ENCODE results near the gene TRAF3IP1.

Gene TRAF3IP1

DNA sequence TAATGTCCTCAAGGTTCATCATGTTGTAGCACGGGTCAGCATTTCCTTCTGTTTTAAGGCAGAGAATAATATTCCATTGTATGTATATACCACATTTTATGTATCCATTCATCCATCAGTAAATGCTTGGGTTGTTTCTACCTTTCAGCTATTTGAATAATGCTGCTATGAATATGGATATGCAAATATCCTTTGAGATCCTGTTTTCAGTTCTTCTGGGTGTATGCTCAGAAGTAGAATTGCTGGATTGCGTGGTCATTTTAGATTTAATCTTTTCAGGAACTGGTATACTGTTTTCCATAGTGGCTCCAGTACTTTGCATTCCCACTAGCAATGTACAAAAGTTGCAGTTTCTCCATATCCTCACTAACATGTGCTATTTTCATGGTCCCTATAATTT lies 93.0 kb downstream of the TRAF3IP1 start:
- no peak for DNase-seq

DNA sequence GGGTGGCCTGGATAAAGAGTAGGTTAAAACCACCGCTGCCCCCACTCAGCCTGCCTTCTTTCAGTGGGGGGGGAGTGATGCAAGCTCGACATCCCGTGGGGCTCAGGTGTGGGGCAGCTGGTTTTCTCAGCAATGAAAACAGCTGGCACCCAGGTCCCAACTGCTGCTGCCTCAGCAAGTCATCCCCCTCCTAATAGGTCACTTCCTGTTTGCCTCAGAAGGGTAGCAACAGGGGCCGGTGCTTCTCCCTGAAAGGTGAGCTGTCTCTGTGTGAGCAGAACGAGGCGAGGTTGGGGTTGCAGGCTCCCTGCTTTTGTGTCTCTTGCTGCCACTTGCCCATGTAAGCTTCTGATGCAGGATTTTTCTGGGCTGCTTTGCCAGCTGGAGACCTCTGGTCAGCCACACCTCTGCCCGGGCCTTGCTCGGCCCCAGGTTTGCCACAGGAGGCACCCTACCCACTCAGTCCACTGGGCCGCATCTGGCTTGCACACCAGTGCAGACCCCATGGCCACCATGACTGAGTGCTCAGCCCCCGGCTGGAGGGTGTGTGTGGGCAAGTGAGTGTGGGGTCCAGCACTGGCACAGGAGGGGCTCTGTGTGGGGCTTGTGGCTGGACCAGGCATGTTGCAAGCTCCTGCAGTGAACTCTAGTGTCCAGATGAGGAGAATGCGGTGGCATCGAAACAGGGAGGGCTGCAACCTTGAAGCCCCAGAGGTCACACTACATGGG lies 94.9 kb downstream of the TRAF3IP1 start:
- DNase-seq = no peak

DNA sequence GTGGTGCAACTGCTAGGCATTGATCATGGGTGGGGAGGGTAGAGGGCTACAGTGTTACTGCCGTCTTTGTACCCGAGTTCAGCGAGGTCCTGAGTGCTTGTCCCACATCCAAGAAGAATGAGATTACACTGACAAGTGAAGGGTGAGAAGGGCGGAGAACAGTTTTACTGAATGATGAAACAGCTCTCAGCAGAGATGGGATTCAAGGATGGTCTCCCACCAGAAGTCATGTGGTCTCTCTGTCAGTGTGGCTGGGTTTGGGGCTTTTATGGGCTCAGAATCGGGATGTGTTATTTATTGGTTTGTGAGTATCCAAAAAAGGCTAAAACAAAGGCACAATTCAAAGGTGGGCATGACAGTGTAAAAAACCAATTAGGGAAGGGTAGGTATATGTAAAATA lies 95.6 kb downstream of the TRAF3IP1 start:
- no peak for DNase-seq

DNA sequence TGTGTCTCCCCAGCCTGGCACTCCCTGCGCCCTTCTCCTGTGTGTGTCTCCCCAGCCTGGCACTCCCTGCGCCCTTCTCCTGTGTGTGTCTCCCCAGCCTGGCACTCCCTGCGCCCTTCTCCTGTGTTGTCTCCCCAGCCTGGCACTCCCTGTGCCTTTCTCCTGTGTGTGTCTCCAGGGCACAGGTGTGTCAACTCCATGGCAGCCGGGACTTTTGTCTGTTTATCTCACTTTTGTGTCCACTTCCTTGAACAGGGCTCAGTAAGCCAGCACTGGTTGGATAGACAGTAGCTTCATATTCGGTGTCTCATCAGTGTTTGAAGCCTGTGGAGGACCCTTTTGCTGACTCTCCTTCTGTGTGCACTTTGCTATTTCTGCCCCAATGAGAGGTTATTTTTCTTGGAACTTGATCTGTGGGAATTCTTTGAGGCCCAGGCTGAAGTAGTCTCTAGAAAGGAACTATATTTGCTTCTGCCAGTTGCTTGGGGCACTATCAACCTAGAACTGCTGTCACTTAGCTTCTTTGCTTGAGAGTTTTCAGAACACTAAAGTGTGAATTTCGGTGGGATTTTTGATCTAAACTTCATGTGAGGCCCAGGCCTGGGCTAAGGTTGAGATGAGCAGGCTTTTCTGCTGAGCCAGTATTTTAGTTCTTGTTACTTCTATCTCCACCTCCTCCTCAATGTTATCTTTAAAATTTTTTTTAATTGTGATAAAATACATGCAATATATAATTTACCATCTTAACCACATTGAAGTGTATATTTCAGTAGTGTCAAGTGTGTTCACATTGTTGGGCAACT lies 98.1 kb downstream of the TRAF3IP1 start:
- no peak for DNase-seq

DNA sequence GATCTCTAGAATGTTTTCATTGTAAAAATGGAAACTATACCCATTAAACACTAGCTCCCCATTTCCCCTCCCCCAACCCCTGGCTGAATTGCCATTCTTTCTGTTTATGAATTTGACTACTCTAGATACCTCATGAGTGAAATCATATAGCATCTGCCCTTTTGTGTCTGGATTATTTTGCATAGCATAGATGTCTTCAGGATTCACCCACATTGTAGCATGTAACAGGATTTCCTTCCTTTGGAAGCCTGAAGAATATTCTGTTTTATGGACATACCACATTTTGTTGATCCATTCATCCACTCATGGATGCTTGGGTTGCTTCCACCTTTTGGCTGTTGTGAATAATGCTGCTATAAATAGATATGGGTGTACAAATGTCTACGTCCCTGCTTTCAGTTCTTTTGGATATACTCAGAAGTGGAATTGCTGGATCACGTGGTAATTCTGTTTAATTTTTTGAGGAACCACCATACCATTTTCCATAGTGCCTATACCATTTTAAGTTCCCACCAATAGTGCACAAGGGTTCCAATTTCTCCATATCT lies 98.8 kb downstream of the TRAF3IP1 start:
- DNase-seq = no peak

DNA sequence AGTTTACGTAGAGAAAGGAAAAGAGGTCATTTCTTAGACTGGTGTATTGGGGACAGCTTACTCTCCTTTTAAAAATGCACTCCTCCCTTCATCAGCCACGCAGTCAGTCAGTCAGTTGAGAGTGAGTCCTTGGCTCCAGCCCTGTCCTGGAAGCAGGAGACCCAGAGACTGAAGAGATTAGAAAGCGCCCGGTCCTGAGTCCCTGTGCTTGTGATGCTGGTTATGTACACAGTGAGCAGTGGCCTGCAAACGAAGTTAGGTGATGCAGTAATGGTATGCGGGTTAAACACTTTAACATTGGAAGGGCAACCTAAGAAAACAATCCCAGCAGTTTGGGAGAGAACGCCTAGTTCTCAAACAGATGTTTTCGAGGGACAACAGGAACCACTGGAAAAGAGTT lies 100.1 kb downstream of the TRAF3IP1 start:
- DNase-seq = no peak

DNA sequence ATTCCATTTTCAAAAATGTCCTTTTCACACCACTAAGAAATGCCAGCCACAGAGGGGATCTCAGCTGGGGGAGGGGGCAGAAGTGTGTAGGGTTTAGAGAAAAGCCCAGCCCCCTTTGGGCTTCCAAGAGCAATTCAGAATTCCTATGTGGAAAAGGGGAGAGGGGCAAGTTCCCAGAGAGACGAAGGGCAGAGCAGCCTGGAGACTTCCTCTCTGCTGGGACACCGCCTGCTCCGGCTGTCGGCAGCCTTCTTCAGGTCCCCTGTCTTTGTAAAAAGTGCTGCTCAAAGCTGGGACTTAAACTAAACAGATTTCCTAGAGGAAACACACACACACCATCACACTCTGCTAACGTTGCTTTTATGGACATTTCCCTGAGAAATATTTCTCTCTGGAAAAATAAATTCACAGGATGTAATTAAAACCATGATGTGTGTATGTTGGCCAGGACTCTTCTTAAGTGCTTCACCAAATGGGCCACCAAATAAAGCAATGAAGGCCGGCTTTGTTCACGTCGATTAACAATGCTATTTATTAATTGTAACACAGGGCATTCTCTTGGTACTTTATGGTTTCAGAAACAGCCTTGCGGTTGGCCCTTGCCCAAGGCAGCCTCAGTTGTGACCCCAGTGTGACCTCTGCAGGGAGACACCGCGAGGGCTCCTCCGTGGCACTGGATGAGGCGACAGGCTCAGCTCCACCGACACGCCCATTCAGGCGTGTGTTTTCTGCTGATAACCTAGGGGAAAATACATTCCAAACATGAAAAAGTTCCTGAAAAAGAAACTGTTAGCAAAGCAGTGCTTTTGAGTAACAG lies 100.8 kb downstream of the TRAF3IP1 start:
- no peak for DNase-seq

DNA sequence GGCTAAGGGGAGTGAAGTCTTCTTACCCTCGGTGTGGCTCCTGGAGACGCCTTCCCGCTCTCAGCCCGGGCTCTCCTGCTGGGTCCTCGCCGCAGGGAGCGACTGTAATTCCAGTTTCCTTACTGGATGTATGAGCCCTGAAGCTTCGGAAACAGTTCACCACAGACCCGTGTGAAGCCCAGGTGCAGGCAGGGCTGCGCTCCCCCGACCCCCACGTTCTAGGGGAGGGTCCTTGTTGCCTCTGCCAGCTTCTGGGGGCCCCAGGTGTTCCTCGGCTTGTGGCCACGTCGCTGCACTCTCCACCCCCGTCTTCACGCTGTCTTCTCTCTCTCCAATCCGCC lies 101.3 kb downstream of the TRAF3IP1 start:
- no peak for DNase-seq

DNA sequence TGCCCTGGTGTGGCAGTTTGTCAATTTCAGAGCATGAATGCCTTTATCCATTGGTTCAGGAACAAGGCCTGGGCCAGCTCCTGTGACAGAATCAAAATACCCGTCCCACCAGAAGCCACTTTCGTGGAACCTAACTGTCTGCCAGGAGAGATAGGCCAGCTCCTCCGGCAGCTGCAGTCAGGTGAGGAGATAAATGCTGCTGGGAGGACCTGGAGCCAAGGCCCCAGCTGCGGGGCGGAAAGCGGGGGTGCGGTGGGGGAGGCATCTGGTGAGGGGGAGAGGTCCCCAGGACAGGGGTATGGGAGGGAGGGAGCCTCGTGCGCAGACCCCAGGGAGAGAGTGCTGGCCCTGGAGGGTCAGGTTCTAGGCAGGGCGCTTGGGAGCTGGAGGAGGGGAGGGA lies 102.0 kb downstream of the TRAF3IP1 start:
- no peak for DNase-seq

DNA sequence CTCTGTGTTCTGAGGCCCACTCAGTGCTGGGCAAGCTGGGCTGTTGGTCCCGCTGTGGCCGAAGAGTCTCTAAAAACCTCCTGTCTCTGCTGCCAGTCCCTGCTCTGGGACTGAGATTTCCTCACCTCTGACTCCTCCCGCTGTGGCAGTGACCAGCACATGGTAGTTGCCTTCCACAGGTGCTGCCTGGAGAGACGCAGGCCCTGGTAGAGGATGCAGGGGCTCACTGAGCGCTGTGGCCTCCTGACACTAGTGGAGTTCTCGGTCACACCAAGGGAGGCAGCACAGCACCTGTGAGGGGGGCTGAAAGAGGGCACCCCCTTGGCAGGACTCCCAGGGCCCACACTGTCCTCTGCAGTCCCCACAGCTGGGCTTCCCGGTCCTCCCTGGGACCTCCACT lies 102.6 kb downstream of the TRAF3IP1 start:
- no peak for DNase-seq

DNA sequence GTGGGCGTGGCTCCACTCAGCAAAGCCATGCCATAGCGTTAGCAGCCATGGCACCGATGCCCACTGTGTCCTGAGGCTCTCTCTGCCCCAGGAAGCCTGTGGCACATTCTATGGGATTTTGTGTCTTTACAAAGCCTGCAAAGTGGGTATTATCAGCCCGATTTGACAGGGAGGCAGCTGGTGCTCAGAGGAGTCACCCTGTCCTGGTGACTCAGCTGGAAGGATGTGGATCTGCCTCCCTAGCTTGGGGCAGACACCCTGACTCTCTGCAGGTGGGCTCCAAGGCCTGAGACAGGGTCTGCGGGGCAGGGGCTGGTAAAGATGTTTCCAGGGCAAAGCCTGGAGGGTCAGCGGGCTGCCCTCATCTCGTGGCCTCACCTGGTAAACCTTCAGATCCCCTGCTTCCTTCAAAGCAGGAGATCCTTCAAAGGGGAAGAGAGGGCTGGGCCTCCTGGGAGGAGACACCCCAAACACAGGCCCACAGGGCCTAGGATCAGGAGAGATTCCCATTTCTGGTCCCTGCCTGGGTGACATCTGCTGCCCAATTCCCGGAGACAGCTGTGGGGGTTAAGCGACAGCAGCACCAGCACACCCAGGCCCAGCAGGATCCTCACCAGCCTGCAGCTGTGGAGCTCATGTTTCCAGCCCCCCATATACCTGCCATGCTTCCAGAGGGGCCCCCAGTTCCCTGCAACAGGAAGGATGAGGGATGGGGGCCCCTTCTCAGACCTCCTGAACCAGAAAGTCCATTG lies 103.4 kb downstream of the TRAF3IP1 start:
- DNase-seq = no peak

DNA sequence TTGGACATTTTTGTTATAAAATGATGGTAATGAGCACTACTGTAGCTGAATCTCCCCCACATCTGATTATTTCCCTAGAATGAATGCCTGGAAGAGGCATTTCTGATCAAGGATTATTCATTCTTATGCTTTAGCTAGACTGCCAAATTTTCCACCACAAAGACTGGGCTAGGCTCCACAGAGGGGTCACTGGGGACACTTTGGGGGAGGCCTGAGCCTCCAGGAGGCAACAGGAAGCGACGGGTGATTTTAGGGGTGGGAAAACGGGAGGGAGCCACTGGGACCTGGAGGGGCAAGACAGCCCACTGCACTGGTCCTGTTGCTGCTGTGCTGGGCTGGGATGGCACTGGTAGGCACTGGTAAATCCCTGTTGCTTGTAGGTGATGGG lies 104.0 kb downstream of the TRAF3IP1 start:
- DNase-seq = no peak

DNA sequence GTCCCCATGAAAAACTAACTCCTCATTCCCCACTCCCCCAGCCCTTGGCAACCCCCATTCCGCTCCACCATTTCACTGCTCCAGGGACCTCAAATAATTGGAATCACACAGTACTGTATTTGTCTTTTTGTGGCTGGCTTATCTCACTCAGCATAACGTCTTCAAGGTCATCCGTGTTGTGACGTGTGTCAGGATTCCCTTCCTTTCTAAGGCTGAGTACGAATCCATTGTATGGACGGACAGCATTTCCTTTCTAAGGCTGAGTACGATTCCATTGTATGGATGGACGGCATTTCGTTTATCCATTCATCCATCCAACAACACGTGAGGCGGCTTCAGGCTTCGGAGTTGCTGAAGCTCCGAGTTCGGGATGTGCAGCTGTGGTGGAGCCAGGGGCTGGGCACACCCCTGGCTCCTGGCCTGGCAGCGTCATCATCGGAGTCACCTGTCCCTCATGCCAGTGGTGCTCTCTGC lies 105.2 kb downstream of the TRAF3IP1 start:
- no peak for DNase-seq

DNA sequence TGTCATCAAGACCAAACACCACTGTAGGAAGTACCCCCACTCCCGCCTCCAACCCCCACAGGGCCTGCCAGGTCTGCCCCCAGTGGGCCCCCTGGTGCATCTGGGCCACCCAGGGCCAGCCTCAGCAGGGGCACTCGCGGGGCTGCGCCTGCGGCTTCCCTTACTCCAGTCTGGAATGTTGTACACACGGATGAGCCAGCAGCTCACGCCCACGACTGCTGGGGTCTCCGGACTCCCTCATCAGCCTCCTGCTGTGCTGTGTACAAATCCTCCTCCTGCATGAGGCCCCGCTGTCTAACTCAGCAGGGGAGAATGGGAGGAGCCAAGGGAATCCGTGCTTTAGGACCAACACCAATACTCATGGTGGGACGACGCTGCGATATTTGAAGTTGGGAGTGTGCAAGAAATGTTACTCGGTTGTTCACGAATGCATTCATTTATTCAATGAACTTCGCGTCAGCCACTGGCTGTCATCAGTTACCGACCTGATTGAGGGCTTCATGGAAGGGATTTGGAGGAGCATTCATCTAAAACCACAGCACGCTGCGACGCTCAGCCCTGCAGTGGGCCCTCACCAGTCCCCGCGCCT lies 105.8 kb downstream of the TRAF3IP1 start:
- no peak for DNase-seq

DNA sequence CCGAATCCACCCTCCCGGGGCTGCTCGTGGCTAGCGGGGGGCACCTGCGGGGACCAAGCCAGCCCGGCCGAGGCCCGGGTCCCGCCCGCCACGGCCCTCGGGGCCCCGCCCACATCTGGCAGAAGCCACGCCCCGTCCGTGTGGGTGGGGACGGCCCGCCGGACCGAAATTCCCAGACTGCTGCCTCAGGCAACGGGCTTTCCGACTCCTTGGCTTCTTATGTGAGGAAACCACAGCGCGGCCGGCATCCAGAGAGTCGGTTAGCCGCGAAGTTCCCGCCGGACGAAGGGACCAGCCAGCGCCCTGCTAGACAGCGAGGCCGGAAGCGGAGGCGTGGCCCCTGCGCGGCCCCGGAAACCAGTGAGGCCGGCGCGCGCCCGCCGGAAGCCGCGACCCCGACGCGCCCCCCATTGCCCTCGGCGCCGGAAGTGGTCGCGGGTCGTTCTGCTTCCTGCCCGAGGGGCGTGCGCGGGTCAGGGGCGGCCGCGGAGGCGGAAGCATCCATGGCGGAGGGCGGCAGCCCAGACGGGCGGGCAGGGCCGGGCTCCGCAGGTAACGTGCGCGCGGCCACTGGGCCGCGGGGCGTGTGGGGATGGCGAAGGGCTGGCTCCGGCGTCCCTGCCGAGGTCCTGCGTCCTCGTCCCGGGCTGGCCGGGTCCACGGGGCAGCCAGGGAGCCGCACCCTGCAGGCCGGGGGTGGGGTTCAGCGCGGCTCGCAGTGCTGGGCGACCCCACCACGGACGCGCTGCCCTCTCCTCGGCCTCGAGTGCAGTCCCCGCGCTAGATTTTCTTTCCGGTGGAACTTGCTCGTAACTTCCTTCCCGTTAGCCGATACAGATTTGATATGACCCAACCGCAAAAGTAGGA lies 106.5 kb downstream of the TRAF3IP1 start, which contains the start of gene ASB1:
ASB1 (plus strand) TSS at position 360 of the 867 bp plus-strand sequence; CDS start at position 504, 144 bp downstream.
- peak; percentile 81 for DNase-seq

DNA sequence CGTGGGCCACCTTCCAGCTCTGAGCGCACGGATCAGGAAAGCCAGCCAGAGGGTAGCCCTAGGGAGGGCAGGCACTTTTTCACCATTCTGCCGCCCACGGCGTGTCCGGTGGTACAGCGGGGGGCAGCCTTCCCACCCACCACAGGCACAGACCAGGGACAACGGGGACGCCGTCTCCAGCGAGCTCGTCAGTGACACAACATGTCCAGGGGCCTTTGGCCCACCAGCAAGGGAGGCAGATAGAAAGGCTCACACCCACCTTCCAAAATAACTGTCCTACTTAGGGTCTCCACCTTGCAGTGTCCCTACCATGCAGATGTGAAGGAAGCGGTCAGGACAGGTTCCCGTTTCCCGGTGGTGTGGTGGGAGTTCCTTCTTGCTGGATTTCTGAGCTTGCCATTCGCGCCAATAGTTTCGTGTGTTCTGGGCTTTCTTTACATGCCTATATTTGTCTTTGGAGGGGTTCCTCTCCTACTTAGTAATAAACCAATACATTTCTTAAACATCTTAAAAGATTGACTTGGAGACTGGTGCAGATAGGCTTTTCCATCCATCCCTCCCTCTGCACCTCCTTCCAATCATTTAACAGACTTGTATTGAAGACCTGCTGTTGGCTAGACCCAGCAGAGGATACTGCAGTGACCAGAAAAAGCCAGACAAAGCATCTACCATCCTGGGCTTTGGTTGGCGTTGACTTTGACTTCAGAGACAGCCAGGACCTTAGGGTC lies 107.3 kb downstream of the TRAF3IP1 start:
- DNase-seq = no peak

DNA sequence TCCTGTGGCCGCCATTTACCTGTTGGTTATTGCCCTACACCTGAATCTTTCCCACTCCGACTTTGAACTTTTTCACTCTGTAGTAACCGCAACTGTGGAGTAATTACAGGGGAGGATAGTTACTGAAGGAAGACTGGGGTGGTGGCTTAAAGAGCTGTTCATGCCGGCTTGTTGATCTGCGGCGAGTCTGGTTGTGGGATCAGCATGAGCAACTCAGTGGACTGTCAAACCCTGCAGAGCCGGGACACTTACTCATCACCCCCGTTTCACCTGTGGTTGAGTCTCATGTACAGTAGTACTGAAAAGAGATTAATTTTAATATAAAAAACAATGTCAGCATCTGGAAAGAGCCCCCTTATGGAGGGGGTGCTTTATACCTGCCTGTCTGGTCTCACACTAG lies 108.5 kb downstream of the TRAF3IP1 start:
- no peak for DNase-seq

DNA sequence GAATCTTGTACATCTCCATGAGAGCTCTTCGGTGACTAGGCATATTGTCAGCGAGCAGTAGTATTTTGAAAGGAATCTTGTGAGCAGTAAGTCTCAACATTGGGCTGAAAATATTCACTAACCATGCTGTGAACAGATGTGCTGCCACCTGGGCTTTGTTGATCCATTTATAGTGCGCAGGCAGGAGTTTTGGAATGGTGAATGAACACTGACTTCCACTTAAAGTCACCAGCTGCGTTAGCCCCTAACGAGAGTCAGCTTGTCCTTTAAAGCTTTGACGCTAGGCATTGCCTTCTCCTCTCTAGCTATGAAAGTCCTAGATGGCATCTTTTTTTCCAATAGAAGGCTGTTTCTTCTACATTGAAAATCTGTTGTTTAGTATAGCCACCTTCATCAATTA lies 110.5 kb downstream of the TRAF3IP1 start:
- no peak for DNase-seq

DNA sequence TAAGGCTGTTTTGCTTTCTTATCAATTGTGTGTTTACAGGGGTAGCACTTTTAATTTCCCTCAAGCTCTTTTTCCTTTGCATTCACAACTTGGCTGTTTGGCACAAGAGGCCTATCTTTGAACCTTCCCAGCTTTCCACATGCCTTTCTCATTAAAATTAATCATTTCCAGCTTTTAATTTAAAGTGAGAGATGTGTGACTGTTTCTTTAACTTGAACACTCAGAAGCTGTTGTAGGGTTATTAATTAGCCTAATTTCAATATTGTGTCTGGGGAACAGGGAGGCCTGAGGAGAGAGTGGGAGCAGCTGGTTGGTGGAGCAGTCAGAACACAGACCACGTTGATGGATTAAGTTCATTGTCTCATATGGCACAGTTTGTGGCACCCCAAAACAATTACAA lies 111.1 kb downstream of the TRAF3IP1 start:
- no peak for DNase-seq

DNA sequence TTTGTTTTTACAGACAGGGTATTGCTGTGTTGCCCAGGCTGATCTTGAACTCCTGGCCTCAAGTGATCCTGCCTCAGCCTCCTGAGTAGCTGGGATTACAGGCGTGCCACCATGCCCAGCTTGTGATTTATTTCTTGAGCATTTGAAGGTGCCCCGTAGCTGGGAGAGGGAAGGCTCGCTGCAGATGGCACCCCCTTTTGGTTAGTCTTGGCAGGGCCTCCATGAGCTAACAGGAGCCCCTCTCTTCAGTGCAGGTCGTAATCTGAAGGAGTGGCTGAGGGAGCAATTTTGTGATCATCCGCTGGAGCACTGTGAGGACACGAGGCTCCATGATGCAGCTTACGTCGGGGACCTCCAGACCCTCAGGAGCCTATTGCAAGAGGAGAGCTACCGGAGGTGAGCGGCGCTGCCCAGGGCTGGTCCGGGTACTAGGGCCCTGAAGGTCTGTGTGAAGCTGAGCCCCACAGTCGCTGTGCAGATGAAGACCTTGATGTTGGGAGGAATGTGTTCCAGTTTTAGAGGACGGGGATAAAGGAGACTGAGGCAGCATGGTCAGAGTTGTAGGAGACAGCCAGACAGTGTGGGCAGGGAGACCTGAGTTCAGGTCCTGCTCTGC lies 113.1 kb downstream of the TRAF3IP1 start:
- no peak for DNase-seq
